ENCODE measurements around the gene MIGA2. TPM values are rescaled to one million over a fixed set of nuclear protein-coding genes. Genes with fewer than 3 reads are reported as not detected.
A peak's percentile ranks its signal among the peaks of the same experiment; 100 is the strongest.

The MIGA2 gene
- total RNA-seq, 2 donors from 2014 or later = 38.5 to 41.5 TPM

DNA sequence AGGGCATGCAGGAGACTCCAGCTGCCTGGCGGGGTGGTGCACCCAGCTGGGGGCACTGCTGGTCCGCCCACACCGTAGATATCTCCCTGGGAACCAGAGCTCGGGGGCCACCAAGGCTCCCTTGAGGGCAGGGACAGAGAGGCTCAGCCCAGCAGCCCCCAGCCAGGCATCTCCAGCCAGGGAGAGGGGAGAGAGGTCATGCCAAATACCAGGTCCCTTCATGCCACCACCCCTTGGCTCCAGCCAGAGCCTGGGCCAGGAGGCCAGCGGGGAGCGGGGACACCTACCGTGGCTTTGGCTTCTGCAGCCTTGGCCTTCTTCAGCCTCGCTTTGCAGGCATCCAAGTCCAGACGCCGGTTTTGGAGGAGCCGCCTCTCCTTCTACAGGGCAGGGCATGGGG, 22.3 kb upstream of the MIGA2 start:
- no peaks in the 10 kb centered on the region for H3K9me3 Mint-ChIP-seq
- no peak for DNase-seq
- ATAC-seq (replicated peaks in 1 of 2) = no peak
- no peaks in the 10 kb centered on the region for H3K4me1 Mint-ChIP-seq (ENCODE audit: low read depth)
- H3K27ac Mint-ChIP-seq = no peak overlapping the region
- peaks cover 0 to 1% of the 10 kb centered on the region in 2 donors for H3K36me3 Mint-ChIP-seq (ENCODE audit: insufficient read depth in 2 of 2)
- no peaks in the 10 kb centered on the region for H3K27me3 Mint-ChIP-seq (ENCODE audit: low read depth)
- H3K4me3 Mint-ChIP-seq = no peak overlapping the region

DNA sequence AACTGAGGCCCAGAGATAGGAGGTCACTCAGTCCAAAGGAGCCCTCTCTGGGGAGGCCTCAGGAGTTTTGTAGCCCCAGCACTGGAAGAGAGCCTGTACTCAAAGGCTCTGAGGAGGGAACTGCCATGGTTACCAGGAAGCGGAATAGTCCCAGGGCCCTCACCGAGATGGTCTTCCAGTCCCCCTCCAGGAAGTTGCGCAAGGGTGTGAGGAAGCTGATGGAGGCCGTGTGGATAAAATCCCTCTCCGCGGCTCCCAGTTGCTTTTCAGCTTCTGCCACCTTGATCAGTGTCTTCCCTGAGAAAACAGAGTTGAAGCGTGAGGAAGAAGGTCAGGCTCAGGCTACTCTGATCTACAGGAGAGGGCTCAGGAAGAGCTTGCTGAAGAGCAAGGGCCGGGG, 21.8 kb upstream of the MIGA2 start:
- H3K4me1 Mint-ChIP-seq (ENCODE audit: low read depth) = no peaks in the 10 kb centered on the region
- H3K36me3 Mint-ChIP-seq (ENCODE audit: insufficient read depth in 2 of 2) = peaks cover 0 to 1% of the 10 kb centered on the region in 2 donors
- H3K4me3 Mint-ChIP-seq = no peak overlapping the region
- ATAC-seq (replicated peaks in 1 of 2) = no peak
- H3K27me3 Mint-ChIP-seq (ENCODE audit: low read depth) = no peaks in the 10 kb centered on the region
- no peak overlapping the region for H3K27ac Mint-ChIP-seq
- no peaks in the 10 kb centered on the region for H3K9me3 Mint-ChIP-seq
- no peak for DNase-seq

DNA sequence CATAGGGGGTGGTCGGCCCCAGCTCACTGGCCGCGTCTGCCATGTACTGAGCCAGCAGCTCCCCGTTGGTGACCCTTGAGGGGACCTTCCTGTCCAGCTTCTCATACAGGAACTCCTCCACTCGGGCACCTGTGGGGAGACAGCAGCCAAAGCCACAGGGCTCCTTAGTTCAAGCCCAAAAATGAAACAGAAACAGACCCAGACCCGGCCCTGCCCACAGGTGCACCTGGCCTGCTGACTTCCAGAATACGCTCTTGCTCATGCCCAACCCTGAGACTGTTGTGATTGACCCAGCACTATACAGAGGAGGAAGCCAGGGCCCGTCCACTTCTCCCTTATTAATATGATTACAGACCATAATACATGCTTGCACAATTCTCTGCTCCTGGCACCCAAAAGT, 15.3 kb upstream of the MIGA2 start:
- DNase-seq (no peak), ATAC-seq (replicated peaks in 1 of 2) (no peak)
- no peaks in the 10 kb centered on the region for H3K9me3 Mint-ChIP-seq
- H3K4me3 Mint-ChIP-seq = no peak overlapping the region
- H3K36me3 Mint-ChIP-seq (ENCODE audit: insufficient read depth in 2 of 2) = peaks cover 0 to 1% of the 10 kb centered on the region in 2 donors
- peaks cover 10% of the 10 kb centered on the region for H3K4me1 Mint-ChIP-seq (ENCODE audit: low read depth)
- H3K27ac Mint-ChIP-seq = no peak overlapping the region
- H3K27me3 Mint-ChIP-seq (ENCODE audit: low read depth) = no peaks in the 10 kb centered on the region

DNA sequence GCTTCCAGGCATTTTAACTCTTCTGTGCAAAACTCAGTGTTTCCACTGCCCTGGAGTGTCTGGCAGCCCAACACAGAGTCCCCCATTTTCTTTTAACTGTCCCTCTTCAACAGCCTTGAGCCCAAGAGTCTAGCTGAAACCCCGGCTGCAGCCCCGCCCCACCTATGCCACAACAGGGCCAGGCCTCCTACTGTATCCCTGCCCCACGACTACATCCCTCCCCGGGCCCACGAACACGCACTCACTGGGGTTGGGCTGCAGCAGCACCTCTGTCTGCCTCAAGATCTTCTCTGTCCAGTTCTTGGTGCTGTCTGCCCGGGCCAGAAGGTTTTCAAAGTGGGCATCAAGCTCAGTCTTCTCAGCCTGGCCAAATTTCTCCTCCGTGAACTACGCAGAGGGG, 14.4 kb upstream of the MIGA2 start:
- Mint-ChIP-seq H3K4me3 (no peak overlapping the region), H3K4me1 (ENCODE audit: low read depth) (peaks cover 17% of the 10 kb centered on the region), H3K36me3 (ENCODE audit: insufficient read depth in 2 of 2) (peaks cover 0 to 1% of the 10 kb centered on the region in 2 donors), H3K9me3 (no peaks in the 10 kb centered on the region), H3K27me3 (ENCODE audit: low read depth) (no peaks in the 10 kb centered on the region), H3K27ac (no peak overlapping the region)
- ATAC-seq (replicated peaks in 1 of 2) = no peak
- DNase-seq = no peak

DNA sequence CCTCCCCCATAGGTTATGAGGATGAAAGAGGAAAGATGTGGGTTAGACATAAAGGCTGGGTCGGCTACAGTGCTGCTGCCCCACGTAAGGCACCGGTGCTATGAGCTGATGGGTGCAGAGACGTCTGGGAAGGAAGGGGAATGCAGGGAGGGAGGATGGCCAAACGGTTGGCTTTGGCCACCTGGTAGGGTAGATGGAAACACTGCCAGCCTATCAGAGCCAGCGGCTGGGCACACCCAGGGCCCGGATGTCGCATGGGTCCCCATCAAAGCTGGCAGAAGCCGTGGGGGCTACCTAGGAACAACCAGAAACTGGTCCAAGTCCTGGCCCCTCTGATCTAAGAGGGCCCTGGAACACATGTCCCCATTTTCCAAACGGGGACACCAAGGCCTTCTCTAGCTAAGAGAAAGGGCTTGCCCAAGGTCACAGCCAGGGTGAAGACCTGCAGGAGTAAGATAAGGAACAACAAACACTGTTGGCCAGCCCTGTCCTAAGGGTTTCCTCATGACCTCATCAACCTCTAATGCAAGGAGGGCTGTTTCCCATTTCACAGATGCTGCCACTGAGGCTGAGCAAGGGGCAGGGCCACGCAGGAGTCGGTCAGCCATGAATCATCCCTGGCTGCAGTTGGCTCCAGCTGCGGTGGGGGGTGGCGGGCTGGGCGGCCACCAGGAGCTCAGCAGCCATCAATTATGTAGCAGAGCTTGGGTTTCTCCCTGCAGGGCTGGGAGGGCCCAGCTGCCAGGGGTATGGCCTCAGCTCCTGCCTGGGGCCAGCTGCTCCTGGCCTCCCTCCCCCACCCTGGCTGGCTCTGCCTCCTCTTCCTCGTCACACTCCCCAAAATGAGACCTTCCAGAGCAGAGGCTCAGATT, 13.2 kb upstream of the MIGA2 start:
- no peak overlapping the region for H3K4me3 Mint-ChIP-seq
- DNase-seq (no peak), ATAC-seq (replicated peaks in 1 of 2) (no peak)
- no peak overlapping the region for H3K27ac Mint-ChIP-seq
- H3K27me3 Mint-ChIP-seq (ENCODE audit: low read depth) = no peaks in the 10 kb centered on the region
- no peaks in the 10 kb centered on the region for H3K9me3 Mint-ChIP-seq
- peaks cover 23% of the 10 kb centered on the region for H3K4me1 Mint-ChIP-seq (ENCODE audit: low read depth)
- peaks cover 0 to 1% of the 10 kb centered on the region in 2 donors for H3K36me3 Mint-ChIP-seq (ENCODE audit: insufficient read depth in 2 of 2)

DNA sequence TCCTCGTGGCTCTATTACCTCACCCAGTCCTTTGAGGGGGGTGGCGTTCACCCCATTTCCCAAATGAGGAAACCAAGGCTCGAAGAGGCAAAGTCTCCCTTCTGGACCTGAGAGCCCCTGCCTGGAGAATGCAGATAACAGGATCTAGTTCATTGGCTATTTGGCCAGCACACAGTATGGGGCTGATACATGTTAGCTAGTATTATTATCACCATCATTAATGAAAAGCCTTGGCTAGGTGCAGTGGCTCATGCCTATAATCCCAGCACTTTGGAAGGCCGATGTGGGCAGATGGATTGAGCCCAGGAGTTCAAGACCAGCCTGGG, 12.6 kb upstream of the MIGA2 start:
- no peak for DNase-seq
- no peak overlapping the region for H3K4me3 Mint-ChIP-seq
- H3K36me3 Mint-ChIP-seq (ENCODE audit: insufficient read depth in 2 of 2) = peaks cover 0 to 1% of the 10 kb centered on the region in 2 donors
- no peak for ATAC-seq (replicated peaks in 1 of 2)
- no peaks in the 10 kb centered on the region for H3K27me3 Mint-ChIP-seq (ENCODE audit: low read depth)
- peaks cover 27% of the 10 kb centered on the region for H3K4me1 Mint-ChIP-seq (ENCODE audit: low read depth)
- H3K9me3 Mint-ChIP-seq = no peaks in the 10 kb centered on the region
- H3K27ac Mint-ChIP-seq = no peak overlapping the region

DNA sequence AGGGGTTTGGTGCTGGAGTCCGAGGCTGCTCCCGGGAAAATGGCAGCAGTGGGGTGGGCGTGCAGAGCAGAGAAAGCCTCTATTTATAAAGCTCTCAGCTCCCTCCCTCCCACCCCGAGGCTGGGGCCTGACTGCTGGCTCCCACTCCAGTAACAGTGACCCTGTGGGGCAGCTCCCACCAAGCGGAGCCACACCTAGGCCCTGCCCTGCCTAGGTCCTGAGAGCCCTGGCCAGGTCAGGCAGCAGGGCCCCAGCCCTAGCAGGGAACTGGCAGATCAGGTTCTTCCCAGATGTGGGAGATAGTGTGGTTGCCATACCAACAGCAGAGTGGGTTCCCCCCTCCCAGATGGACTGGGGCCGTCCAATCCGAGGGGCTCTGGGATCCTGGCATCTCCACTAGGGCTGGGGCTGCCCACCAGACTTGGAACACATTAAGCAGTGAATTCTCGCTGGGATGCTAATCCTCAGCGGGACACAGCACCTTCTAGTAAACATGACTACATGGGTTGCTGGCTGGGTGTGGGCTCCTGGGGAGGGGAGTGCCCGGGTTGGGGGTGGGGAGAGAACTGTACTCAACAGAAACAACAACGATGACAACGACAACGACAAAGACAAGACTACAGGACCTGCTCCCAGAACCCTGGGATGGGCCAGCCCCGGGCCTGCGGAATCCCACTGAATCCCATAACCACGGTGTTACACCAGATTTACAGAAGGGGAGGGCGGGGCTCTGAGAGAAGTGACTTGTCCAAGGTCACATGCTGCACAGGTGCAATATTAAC, 9.8 kb upstream of the MIGA2 start:
- peaks cover 0 to 1% of the 10 kb centered on the region in 2 donors for H3K36me3 Mint-ChIP-seq (ENCODE audit: insufficient read depth in 2 of 2)
- no peaks in the 10 kb centered on the region for H3K27me3 Mint-ChIP-seq (ENCODE audit: low read depth)
- peaks cover 41% of the 10 kb centered on the region for H3K4me1 Mint-ChIP-seq (ENCODE audit: low read depth)
- no peak overlapping the region for H3K27ac Mint-ChIP-seq
- no peak for DNase-seq
- ATAC-seq (replicated peaks in 1 of 2) = no peak
- H3K4me3 Mint-ChIP-seq = peak overlapping the region; percentile 93 to 95
- H3K9me3 Mint-ChIP-seq = no peaks in the 10 kb centered on the region

DNA sequence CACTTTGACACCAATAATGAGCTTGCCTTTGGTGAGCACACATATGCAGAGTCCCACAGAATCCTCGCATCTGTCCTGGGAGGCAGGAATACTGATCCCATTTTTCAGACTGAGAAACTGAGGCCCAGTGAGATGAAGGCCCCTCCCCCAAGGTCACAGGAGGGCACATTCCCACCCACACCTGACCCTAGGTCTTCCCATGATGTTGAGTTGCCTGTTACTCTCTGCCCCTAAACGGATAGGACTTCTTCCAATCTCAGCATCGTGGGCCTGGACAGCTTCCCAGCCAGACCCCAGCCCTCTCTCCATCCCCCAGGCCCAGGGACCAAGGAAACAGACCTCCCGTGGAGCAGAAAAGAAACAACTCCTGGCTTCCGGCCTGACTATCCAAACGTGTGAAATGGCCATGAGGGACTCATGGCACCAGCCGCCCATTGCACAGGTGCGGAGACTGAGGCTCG, 9.2 kb upstream of the MIGA2 start:
- peak overlapping the region; percentile 51 for H3K27ac Mint-ChIP-seq
- H3K4me1 Mint-ChIP-seq (ENCODE audit: low read depth) = peaks cover 41% of the 10 kb centered on the region
- DNase-seq (no peak), ATAC-seq (replicated peaks in 1 of 2) (no peak)
- no peaks in the 10 kb centered on the region for H3K27me3 Mint-ChIP-seq (ENCODE audit: low read depth)
- H3K36me3 Mint-ChIP-seq (ENCODE audit: insufficient read depth in 2 of 2) = peaks cover 0 to 1% of the 10 kb centered on the region in 2 donors
- H3K4me3 Mint-ChIP-seq = peak overlapping the region; percentile 93 to 95
- H3K9me3 Mint-ChIP-seq = no peaks in the 10 kb centered on the region

DNA sequence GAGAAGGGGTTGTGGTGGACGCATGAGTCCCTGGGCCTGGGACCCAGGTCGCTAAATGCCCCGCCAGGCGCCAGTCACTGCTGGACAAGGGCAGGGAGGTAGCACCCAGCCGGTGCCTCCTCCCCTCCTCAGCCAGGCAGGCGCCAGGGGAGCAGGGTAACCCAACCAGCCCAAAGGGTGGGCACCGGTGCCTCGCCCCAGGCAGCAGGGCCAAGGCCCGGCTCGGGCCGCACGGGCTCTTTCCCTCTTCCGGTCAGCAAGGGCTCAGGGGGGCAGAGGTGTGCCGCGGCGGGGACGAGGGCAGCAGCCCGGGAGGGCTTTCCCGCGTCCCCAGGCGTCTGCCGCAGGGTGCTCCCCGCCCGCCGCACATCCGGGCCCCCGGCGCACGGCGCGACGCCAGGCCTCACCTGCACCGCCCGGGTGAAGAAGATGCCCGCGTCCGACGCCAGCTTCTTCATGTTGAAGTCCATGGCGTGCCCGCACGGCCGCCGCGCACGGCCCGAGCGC, 8.7 kb upstream of the MIGA2 start:
- Mint-ChIP-seq H3K9me3 (no peaks in the 10 kb centered on the region), H3K36me3 (ENCODE audit: insufficient read depth in 2 of 2) (peaks cover 0 to 1% of the 10 kb centered on the region in 2 donors), H3K4me1 (ENCODE audit: low read depth) (peaks cover 39% of the 10 kb centered on the region), H3K27ac (peak overlapping the region; percentile 51), H3K27me3 (ENCODE audit: low read depth) (no peaks in the 10 kb centered on the region), H3K4me3 (peak overlapping the region; percentile 93 to 95)
- peak; percentile 71 to 74 for ATAC-seq (replicated peaks in 1 of 2)
- peak; percentile 81 to 82 for DNase-seq

DNA sequence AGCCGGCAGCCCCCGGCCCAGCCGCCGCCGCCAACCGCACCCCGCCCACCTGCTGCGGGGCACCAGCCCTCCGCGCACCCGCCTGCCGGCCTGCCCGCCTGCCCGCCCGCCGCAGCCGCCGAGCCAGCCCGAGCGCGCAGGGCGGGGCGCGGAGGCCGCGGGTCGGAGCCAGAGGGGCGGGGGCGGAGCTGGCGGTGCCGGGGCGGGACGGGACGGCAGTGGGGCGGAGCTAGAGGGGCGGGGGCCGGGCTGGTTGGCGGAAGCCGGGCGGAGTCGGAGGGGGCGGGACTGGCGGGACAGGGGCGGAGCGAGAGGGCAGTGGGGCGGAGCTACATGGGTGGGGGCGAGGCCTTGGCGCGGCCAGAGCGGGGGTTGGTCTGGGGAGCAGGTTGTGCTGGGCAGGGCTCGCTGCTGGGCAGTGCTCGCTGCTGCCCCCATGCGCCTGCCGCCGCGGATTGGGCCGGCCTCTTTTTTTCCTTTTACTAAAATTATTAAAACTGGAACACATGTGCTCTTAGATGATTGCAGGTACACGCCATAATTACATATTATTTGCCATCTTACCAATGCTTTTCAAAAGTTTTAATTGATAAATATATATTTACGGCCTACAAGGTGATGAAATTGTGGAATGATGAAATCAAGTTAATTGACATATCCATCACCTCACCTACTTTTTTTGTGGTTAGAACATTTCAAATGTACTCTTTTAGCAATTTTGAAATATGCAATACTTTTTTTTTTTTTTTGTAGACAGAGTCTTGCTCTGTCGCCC, 8.0 kb upstream of the MIGA2 start, which contains the start of gene SH3GLB2:
SH3GLB2 (minus strand) TSS at position 140 of the 775 bp plus-strand sequence. CDS start 177 bp downstream, outside the sequence.
- DNase-seq (peak; percentile 93 to 97), ATAC-seq (replicated peaks in 1 of 2) (peak; percentile 92)
- H3K27ac Mint-ChIP-seq = peak within 1 kb of the TSS; percentile 51
- H3K4me3 Mint-ChIP-seq = peak within 1 kb of the TSS; percentile 93 to 95
- peaks cover 35% of the 10 kb centered on the region for H3K4me1 Mint-ChIP-seq (ENCODE audit: low read depth)
- no peaks in the 10 kb centered on the region for H3K9me3 Mint-ChIP-seq
- H3K36me3 Mint-ChIP-seq (ENCODE audit: insufficient read depth in 2 of 2) = no peaks in the 10 kb centered on the region
- no peaks in the 10 kb centered on the region for H3K27me3 Mint-ChIP-seq (ENCODE audit: low read depth)

DNA sequence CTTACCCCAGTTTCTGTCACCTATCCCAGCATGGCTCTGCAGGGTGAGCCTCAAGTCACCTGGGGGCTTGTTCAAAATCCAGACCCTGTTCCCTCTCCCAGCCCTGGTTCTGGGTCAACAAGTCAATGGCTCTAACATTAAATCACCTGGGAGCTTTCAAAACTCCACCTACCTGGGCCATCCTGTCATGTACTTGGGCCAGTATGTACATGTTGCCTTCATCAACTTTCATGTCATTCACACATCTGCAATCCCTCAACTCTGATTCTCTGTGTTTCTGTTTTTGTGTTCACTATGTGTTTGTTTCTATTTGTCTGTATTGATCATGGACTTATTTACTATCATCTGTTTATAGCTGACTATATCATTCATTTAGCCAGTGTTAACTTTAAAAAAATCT, 6.2 kb upstream of the MIGA2 start:
- Mint-ChIP-seq H3K4me3 (no peak overlapping the region), H3K36me3 (ENCODE audit: insufficient read depth in 2 of 2) (no peaks in the 10 kb centered on the region), H3K4me1 (ENCODE audit: low read depth) (peaks cover 35% of the 10 kb centered on the region), H3K27ac (no peak overlapping the region), H3K9me3 (no peaks in the 10 kb centered on the region), H3K27me3 (ENCODE audit: low read depth) (no peaks in the 10 kb centered on the region)
- ATAC-seq (replicated peaks in 1 of 2) = no peak
- no peak for DNase-seq

DNA sequence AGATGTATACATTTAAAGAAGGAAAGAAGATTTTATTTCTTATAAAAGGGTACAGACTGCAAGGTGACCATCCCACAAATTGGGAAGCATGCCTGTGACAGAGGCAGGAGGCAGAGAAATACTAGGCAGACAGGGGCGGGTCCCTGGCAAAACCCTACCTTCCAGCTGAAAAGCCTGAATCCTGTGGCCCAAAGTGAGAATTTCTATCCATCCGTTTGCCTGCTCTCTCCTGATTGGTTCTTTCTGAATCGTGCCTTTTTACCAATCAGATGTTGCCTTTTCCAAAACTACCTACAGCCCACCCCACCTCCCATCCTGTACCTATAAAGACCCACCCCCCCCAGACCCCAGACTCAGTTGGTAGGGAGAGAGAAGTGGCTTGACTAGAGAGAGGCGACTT, 4.9 kb upstream of the MIGA2 start:
- no peak overlapping the region for H3K27ac Mint-ChIP-seq

More for the DNA sequence above, 4.9 kb upstream of the MIGA2 start:
- no peak for ATAC-seq (replicated peaks in 1 of 2)
- Mint-ChIP-seq H3K27me3 (ENCODE audit: low read depth) (no peaks in the 10 kb centered on the region), H3K36me3 (ENCODE audit: insufficient read depth in 2 of 2) (no peaks in the 10 kb centered on the region), H3K4me1 (ENCODE audit: low read depth) (peaks cover 37% of the 10 kb centered on the region), H3K4me3 (no peak overlapping the region), H3K9me3 (no peaks in the 10 kb centered on the region)
- no peak for DNase-seq

Data from activated T-cell treated with anti-CD3 and anti-CD28 coated beads, Interleukin-2, amount 50 U/mL, for 72 hours (primary cell).